DOHH2 (cell line): Measurements from ENCODE around the gene AUTS2.

Experiments used
- H3F3A ChIP-seq: fragments of 200-600 bp; sonication (generic), shearing (Covaris generic); 2 replicates; pipeline ENCODE4 v1.6.0; 2016; ENCODE audit warnings: antibody characterized with exemption, mild to moderate bottlenecking; ENCODE audit not compliant: control insufficient read depth, insufficient read depth
- H3K27ac ChIP-seq: fragments of 200-600 bp; sonication (generic); 2 replicates; pipeline ENCODE4 v1.5.1; 2014; ENCODE audit warnings: low read depth, mild to moderate bottlenecking, low read length, moderate library complexity
- H3K27me3 ChIP-seq: fragments of 200-600 bp; sonication (generic); 2 replicates; pipeline ENCODE4 v1.6.1; 2014; ENCODE audit warnings: mild to moderate bottlenecking, low read length, mixed read lengths; ENCODE audit not compliant: control insufficient read depth
- H3K36me3 ChIP-seq: fragments of 200-600 bp; sonication (generic); 2 replicates; pipeline ENCODE4 v1.6.1; 2014; ENCODE audit warnings: mild to moderate bottlenecking, low read length, moderate library complexity, mixed read lengths; ENCODE audit not compliant: control insufficient read depth
- H3K4me1 ChIP-seq: fragments of 200-600 bp; sonication (generic); 2 replicates; pipeline ENCODE4 v1.6.1; 2014; ENCODE audit warnings: mild to moderate bottlenecking, low read length, mixed read lengths; ENCODE audit not compliant: control insufficient read depth
- H3K4me2 ChIP-seq: fragments of 200-600 bp; sonication (generic); 2 replicates; pipeline ENCODE4 v1.6.0; 2014; ENCODE audit warnings: mild to moderate bottlenecking, low read length, moderate library complexity
- H3K4me3 ChIP-seq: fragments of 200-600 bp; sonication (generic); 2 replicates; pipeline ENCODE4 v1.5.1; 2014; ENCODE audit warnings: mild to moderate bottlenecking, low read length, mixed read lengths
- H3K79me2 ChIP-seq: fragments of 200-600 bp; sonication (generic); 2 replicates; pipeline ENCODE4 v1.6.1; 2014; ENCODE audit warnings: mild to moderate bottlenecking, low read length, mixed read lengths; ENCODE audit not compliant: control insufficient read depth
- H3K9me2 ChIP-seq: fragments of 200-600 bp; sonication (generic); replicated peaks from 2 replicates; pipeline ENCODE4 v1.6.1; 2014; ENCODE audit warnings: mild to moderate bottlenecking, low read length, mixed read lengths; ENCODE audit not compliant: control insufficient read depth
- H3K9me3 ChIP-seq: fragments of 200-600 bp; sonication (generic); 2 replicates; pipeline ENCODE4 v1.6.1; 2014; ENCODE audit warnings: antibody characterized with exemption, low read length, mixed read lengths; ENCODE audit not compliant: control insufficient read depth, insufficient read depth
- H4K20me1 ChIP-seq: fragments of 200-600 bp; sonication (generic); 2 replicates; pipeline ENCODE4 v1.6.0; 2014; ENCODE audit warnings: low read depth, mild to moderate bottlenecking, antibody characterized with exemption, low read length, moderate library complexity; ENCODE audit not compliant: control insufficient read depth, insufficient read depth
- CTCF ChIP-seq: fragments of 200-600 bp; sonication (generic); IDR thresholded peaks from one replicate; pipeline ENCODE4 v1.5.1; 2014; ENCODE audit warnings: antibody characterized with exemption, mild to moderate bottlenecking, low read depth, low read length; ENCODE audit not compliant: poor library complexity, severe bottlenecking
- EZH2phosphoT487 ChIP-seq: fragments of 200-600 bp; sonication (generic); IDR thresholded peaks from 2 replicates; pipeline ENCODE4 v1.6.1; 2017; ENCODE audit warnings: borderline replicate concordance, mild to moderate bottlenecking, antibody characterized with exemption, low read length, moderate library complexity, mixed read lengths

The AUTS2 gene

GRCh38 chr7:69608049-69608448 lies 9.8 kb downstream of the AUTS2 start:
- peaks cover 13% of the 10 kb centered on the region for H3F3A ChIP-seq
- TF ChIP-seq EZH2phosphoT487: no peak
- TF ChIP-seq CTCF: no peak
- H3K9me3 ChIP-seq: no peaks in the 10 kb centered on the region
- H3K27ac ChIP-seq: no peak overlapping the region
- peaks cover 74% of the 10 kb centered on the region for H4K20me1 ChIP-seq
- no peaks in the 10 kb centered on the region for H3K9me2 ChIP-seq
- H3K4me1 ChIP-seq: peaks cover 64% of the 10 kb centered on the region
- no peaks in the 10 kb centered on the region for H3K36me3 ChIP-seq
- no peaks in the 10 kb centered on the region for H3K27me3 ChIP-seq
- H3K4me2 ChIP-seq: no peak overlapping the region
- no peak overlapping the region for H3K4me3 ChIP-seq
- H3K79me2 ChIP-seq: peaks cover 98% of the 10 kb centered on the region

- Histone ChIP-seq H3K4me2 (no peak overlapping the region), H4K20me1 (peaks cover 70% of the 10 kb centered on the region), H3F3A (peaks cover 13% of the 10 kb centered on the region), H3K27me3 (no peaks in the 10 kb centered on the region), H3K9me3 (no peaks in the 10 kb centered on the region), H3K79me2 (peaks cover 98% of the 10 kb centered on the region), H3K9me2 (no peaks in the 10 kb centered on the region), H3K27ac (no peak overlapping the region), H3K4me1 (peaks cover 63% of the 10 kb centered on the region), H3K36me3 (no peaks in the 10 kb centered on the region), H3K4me3 (no peak overlapping the region)
- TF ChIP-seq EZH2phosphoT487 (no peak), CTCF (no peak)
These were observed 10.6 kb downstream of the AUTS2 start for GRCh38 chr7:69608878-69609277.

- peaks cover 98% of the 10 kb centered on the region for H3K79me2 ChIP-seq
- peaks cover 63% of the 10 kb centered on the region for H4K20me1 ChIP-seq
- H3K36me3 ChIP-seq: no peaks in the 10 kb centered on the region
- H3K4me3 ChIP-seq: peak overlapping the region; percentile 25; the same call in 1 of the 2 replicates
- H3K4me2 ChIP-seq: peak overlapping the region; percentile 50
- no peak overlapping the region for H3K27ac ChIP-seq
- H3F3A ChIP-seq: peaks cover 13% of the 10 kb centered on the region
- no peaks in the 10 kb centered on the region for H3K9me2 ChIP-seq
- H3K27me3 ChIP-seq: no peaks in the 10 kb centered on the region
- TF ChIP-seq CTCF (no peak), EZH2phosphoT487 (no peak)
- H3K4me1 ChIP-seq: peaks cover 56% of the 10 kb centered on the region
- H3K9me3 ChIP-seq: no peaks in the 10 kb centered on the region
These were observed 11.5 kb downstream of the AUTS2 start for GRCh38 chr7:69609541-69610373.
